Bronchial epithelial cell (primary cell): Measurements from ENCODE around the gene SPACA9. TPM values are rescaled to one million over a fixed set of nuclear protein-coding genes. Genes with fewer than 3 reads are reported as not detected.
A peak's percentile ranks its signal among the peaks of the same experiment; 100 is the strongest.

Experiments used
- DNase-seq: peaks from one replicate; pipeline ENCODE4 v3.0.0-alpha.2; 2010; ENCODE audit warnings: low read depth
- FAIRE-seq: peaks from 2 replicates; lab custom pipeline; 2011; peaks lifted over from hg19 to GRCh38; lab: Jason Lieb, UNC
- H3K27me3 ChIP-seq: 2 replicates; pipeline ENCODE4 v1.5.1; 2011; ENCODE audit warnings: low read length; ENCODE audit not compliant: control insufficient read depth, insufficient read depth
- H3K36me3 ChIP-seq: 2 replicates; pipeline ENCODE4 v1.5.1; 2011; ENCODE audit warnings: low read length; ENCODE audit not compliant: control insufficient read depth, insufficient read depth
- H3K4me3 ChIP-seq: 2 replicates; pipeline ENCODE4 v1.5.1; 2011; ENCODE audit warnings: mild to moderate bottlenecking, low read depth, low read length, control low read depth
- CTCF ChIP-seq: IDR thresholded peaks from 2 replicates; pipeline ENCODE4 v1.5.1; 2011; ENCODE audit warnings: mild to moderate bottlenecking, moderate library complexity, low read length, control low read depth, inconsistent platforms; ENCODE audit not compliant: insufficient read depth, severe bottlenecking
- total RNA-seq: library from RNA; depleted of rRNA; stranded (reverse); fragments of >200 nt; gene quantifications from 2 replicates; pipeline ENCODE4 v1.2.1, GENCODE V29; 2014

Gene SPACA9
- total RNA-seq, 1 donor from 2014 or later: 0.79 TPM

GRCh38 chr9:132887181-132888120 is 8.8 kb downstream of the SPACA9 start:
- no peak for TF ChIP-seq CTCF
- no peaks in the 10 kb centered on the region for H3K27me3 ChIP-seq
- DNase-seq: no peak
- no peak overlapping the region for H3K4me3 ChIP-seq
- FAIRE-seq: no peak
- no peaks in the 10 kb centered on the region for H3K36me3 ChIP-seq

GRCh38 chr9:132888151-132888550 is 9.5 kb downstream of the SPACA9 start:
- FAIRE-seq: no peak
- H3K4me3 ChIP-seq: no peak overlapping the region
- DNase-seq: no peak
- TF ChIP-seq CTCF: no peak
- no peaks in the 10 kb centered on the region for H3K36me3 ChIP-seq
- no peaks in the 10 kb centered on the region for H3K27me3 ChIP-seq

- FAIRE-seq: peak; percentile 18
- no peaks in the 10 kb centered on the region for H3K27me3 ChIP-seq
- no peak for DNase-seq
- peaks cover 5% of the 10 kb centered on the region for H3K36me3 ChIP-seq
- TF ChIP-seq CTCF: no peak
- H3K4me3 ChIP-seq: no peak overlapping the region
Measured at GRCh38 chr9:132892400-132892799, 13.7 kb downstream of the SPACA9 start.

GRCh38 chr9:132894346-132894745 is 15.6 kb downstream of the SPACA9 start:
- Histone ChIP-seq H3K36me3 (peaks cover 10% of the 10 kb centered on the region), H3K27me3 (no peaks in the 10 kb centered on the region), H3K4me3 (no peak overlapping the region)
- DNase-seq: peak; percentile 75
- TF ChIP-seq CTCF: no peak
- peak; percentile 79 for FAIRE-seq

- Histone ChIP-seq H3K36me3 (peaks cover 13% of the 10 kb centered on the region), H3K4me3 (no peak overlapping the region), H3K27me3 (no peaks in the 10 kb centered on the region)
- peak; percentile 93 for FAIRE-seq
- DNase-seq: peak; percentile 39
- no peak for TF ChIP-seq CTCF
Measured at GRCh38 chr9:132894862-132895835, 16.5 kb downstream of the SPACA9 start.
